Activated T-helper 17 cell treated with anti-CD3 and anti-CD28 coated beads, Interleukin-2, amount 50 U/mL, for 72 hours (primary cell): ENCODE data around the gene SUPT5H. TPM values are rescaled to one million over a fixed set of nuclear protein-coding genes. Genes with fewer than 3 reads are reported as not detected.
A peak's percentile ranks its signal among the peaks of the same experiment; 100 is the strongest.

ENCODE experiments used
- ATAC-seq: fragments of 150-1000 bp; cut with Tn5 transposase; replicated peaks from 2 replicates; pipeline ENCODE4 v1.10.0; 2021; ENCODE audit warnings: mild to moderate bottlenecking, moderate library complexity
- H3K27ac Mint-ChIP-seq: one replicate; pipeline ENCODE4 v1.8.0; 2022; ENCODE audit warnings: mixed read lengths
- H3K27me3 Mint-ChIP-seq: one replicate; pipeline ENCODE4 v1.8.0; 2022; ENCODE audit warnings: mixed read lengths
- H3K36me3 Mint-ChIP-seq: one replicate; pipeline ENCODE4 v1.8.0; 2022; ENCODE audit warnings: low read depth, mild to moderate bottlenecking, mixed read lengths
- H3K4me1 Mint-ChIP-seq: one replicate; pipeline ENCODE4 v1.8.0; 2022; ENCODE audit warnings: mixed read lengths
- H3K4me3 Mint-ChIP-seq: one replicate; pipeline ENCODE4 v1.8.0; 2022; ENCODE audit warnings: mild to moderate bottlenecking, mixed read lengths
- H3K9me3 Mint-ChIP-seq: one replicate; pipeline ENCODE4 v1.8.0; 2022; ENCODE audit warnings: mixed read lengths
- total RNA-seq, 2 donors: library from RNA; stranded (reverse); gene quantifications; one replicate each; pipeline ENCODE4 v1.2.3, GENCODE V29; 2022

SUPT5H gene
- total RNA-seq, 2 donors from 2014 or later: 182 to 239 TPM

DNA sequence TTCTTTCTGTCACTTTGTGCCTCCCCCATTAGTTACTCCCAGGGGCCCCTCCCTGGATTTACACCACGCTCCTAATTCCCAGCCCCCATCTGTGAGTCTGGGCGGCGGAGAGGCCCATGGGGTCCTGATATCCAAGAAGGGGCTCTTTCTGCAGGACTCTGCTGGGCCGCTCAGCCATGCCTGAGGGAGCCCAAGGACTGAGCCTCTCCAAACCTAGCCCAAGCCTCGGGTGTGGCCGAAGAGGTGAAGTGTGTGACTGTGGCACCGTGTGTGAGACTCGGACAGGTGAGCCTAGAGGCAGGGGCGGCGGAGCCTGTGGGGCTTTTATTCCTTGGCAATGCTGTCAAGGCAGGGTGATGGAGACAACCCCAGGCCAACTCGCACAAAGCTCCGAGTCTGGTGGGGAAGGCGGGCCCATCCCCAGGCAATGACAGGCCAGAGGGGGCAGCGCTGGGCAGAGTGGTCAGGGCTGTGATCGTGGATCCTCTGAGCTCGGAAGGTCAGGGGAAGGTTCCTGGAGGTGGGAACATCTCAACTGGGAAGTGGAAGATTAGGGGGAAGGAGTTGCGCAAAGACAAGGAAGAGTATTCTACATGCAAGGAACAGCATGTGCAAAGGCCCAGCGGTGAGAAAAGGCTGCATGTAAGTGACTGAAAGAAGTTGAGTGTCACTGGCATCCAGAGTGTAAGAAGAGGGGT, 31.3 kb upstream of the SUPT5H start:
- H3K27ac Mint-ChIP-seq: peak overlapping the region; percentile 96
- H3K27me3 Mint-ChIP-seq: no peaks in the 10 kb centered on the region
- H3K4me1 Mint-ChIP-seq: peaks cover 31% of the 10 kb centered on the region
- H3K36me3 Mint-ChIP-seq: peaks cover 72% of the 10 kb centered on the region
- no peak for ATAC-seq
- H3K9me3 Mint-ChIP-seq: no peaks in the 10 kb centered on the region
- H3K4me3 Mint-ChIP-seq: peak overlapping the region; percentile 91

DNA sequence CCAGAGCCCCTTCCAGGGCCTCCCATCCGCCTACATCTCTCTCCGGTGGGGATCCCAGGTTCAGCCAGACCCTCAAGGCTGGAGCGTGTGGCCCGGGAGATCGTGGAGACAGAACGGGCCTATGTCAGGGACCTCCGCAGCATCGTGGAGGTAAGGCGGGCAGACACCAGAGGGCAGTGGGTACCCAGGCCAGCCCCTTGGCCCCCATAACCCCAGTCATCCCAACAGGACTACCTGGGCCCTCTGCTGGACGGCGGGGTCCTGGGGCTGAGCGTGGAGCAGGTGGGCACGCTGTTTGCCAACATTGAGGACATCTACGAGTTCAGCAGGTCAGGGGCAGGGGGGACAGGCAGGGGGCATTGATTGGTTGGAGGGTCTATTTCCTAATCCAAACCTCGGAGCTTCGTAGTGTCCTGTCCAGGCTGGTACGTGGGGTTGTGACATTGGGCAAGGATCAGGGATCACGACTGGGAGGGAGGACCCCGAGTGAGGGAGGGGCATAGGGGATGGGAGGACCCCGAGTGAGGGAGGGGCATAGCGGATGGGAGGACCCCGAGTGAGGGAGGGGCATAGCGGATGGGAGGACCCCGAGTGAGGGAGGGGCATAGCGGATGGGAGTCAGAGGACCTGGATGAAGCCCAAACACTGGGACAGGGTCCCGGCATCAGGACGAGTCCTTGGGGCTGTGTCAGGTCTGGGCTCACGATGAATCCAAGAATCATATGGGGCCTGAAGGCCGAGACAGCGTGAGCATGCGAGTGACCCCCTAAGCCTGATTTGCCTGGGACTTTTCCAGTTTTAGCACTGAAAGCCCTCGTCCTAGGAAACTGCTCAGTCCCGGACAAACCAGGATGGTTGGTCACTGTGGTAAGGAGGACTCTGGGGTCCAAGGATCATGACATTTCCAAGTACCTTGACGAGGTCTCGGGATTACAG, 30.0 kb upstream of the SUPT5H start:
- no peak overlapping the region for H3K27ac Mint-ChIP-seq
- peaks cover 31% of the 10 kb centered on the region for H3K4me1 Mint-ChIP-seq
- H3K4me3 Mint-ChIP-seq: peak overlapping the region; percentile 30
- H3K27me3 Mint-ChIP-seq: no peaks in the 10 kb centered on the region
- peaks cover 68% of the 10 kb centered on the region for H3K36me3 Mint-ChIP-seq
- no peaks in the 10 kb centered on the region for H3K9me3 Mint-ChIP-seq
- no peak for ATAC-seq

DNA sequence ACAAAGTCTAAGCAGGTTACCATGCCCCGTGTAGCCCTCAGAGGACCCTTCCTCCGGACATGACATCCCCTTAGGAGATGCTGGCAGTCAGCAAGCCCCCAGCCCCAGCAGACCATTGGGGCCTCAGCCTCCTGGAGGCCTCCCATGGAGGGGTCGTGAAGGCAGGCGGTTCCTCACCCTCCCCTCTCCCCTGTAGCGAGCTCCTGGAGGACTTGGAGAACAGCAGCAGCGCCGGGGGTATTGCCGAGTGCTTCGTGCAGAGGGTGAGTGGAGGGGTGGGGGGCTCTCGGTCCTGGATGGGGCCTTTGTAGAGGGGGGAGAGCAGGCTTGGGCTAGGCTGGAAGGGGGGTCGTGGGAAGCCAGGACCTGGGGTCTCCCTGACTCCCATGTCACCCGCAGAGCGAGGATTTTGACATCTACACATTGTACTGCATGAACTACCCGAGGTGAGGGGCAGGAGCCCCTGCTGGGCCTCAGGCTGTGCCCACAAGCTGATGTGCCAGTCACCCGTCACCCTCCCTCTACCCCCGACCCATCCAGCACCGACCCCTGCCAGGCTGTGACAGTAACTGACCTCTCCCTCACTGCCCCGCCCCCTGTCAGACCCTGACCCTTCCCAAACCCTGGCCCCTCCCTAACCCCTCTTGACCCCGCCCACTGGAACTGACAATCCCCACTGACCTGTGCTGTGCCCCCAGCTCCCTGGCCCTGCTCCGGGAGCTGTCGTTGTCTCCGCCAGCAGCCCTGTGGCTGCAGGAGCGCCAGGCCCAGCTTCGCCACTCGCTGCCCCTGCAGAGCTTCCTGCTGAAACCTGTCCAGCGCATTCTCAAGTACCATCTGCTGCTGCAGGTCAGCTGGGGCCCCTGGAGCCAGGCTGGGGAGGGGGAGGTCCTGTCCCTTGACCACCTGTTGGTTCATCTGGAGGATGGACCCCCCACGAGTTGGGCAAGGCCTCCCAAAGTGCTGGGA, 28.9 kb upstream of the SUPT5H start:
- no peak for ATAC-seq
- peaks cover 58% of the 10 kb centered on the region for H3K36me3 Mint-ChIP-seq
- no peak overlapping the region for H3K4me3 Mint-ChIP-seq
- H3K9me3 Mint-ChIP-seq: no peaks in the 10 kb centered on the region
- H3K27me3 Mint-ChIP-seq: no peaks in the 10 kb centered on the region
- no peak overlapping the region for H3K27ac Mint-ChIP-seq
- peaks cover 21% of the 10 kb centered on the region for H3K4me1 Mint-ChIP-seq

DNA sequence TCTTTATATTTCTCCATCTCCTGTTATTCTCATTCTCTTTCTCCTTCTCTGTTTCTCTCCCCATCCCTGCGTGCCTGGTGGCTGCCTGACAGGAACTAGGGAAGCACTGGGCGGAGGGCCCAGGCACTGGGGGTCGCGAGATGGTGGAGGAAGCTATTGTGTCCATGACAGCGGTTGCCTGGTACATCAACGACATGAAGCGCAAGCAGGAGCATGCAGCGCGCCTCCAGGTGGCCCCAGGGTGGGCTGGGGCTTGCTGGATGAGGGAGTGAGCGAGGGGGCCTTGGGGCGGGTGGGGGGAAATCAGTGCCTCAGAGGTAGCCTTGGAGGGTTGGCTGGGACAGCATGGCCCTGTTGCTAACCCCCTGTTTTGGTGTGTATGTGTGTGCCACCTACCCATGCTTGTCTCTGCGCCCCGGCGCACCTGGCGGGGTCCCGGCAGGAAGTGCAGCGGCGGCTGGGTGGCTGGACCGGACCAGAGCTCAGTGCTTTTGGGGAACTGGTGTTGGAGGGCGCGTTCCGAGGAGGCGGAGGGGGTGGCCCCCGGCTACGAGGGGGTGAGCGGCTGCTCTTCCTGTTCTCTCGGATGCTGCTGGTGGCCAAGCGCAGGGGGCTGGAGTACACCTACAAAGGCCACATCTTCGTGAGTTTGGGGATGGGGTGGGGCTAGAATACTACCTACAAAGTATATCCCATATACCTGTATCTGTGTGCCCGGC, 27.8 kb upstream of the SUPT5H start:
- Mint-ChIP-seq H3K36me3 (peaks cover 51% of the 10 kb centered on the region), H3K9me3 (no peaks in the 10 kb centered on the region), H3K27me3 (no peaks in the 10 kb centered on the region), H3K4me1 (peaks cover 12% of the 10 kb centered on the region), H3K4me3 (no peak overlapping the region), H3K27ac (no peak overlapping the region)
- no peak for ATAC-seq

DNA sequence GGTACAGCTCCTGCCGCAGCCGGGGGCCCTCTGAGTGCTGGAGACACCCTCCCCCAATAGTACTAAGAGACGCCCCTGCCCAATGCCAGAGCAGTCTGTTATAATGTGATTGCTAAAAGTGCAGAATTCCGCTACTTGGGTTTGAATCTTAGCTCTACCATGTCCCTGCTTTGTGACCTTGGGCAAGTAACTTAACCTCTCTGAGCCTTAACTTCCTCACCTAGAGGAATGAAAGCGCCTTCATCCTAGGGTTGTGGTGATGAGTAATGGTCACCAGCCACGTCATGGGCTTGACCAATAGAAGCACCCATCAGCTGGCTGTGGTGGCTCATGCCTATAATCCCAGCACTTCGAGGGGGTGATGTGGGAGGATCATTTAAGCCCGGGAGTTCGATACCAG, 26.4 kb upstream of the SUPT5H start:
- Mint-ChIP-seq H3K4me1 (peaks cover 9% of the 10 kb centered on the region), H3K4me3 (no peak overlapping the region), H3K9me3 (no peaks in the 10 kb centered on the region), H3K36me3 (peaks cover 54% of the 10 kb centered on the region), H3K27me3 (no peaks in the 10 kb centered on the region), H3K27ac (peak overlapping the region; percentile 6)
- ATAC-seq: no peak

DNA sequence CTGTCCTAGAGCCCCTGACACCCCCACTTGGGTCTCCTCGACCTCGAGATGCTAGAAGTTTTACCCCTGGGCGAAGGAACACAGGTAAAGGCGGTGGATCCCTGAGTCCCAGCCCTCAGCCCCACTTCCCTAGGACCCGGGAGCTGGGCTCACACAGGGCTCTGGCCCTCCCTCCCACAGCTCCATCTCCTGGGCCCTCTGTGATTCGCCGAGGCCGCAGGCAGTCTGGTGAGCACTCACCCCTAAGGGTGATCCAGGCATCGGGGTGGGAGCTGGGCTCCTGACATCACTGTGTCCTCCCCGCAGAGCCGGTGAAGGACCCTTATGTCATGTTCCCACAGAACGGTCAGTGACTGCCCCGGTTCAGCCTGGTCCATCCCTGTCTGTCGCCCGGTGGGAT, 24.6 kb upstream of the SUPT5H start:
- H3K36me3 Mint-ChIP-seq: peaks cover 48% of the 10 kb centered on the region
- H3K27me3 Mint-ChIP-seq: no peaks in the 10 kb centered on the region
- H3K4me3 Mint-ChIP-seq: no peak overlapping the region

DNA sequence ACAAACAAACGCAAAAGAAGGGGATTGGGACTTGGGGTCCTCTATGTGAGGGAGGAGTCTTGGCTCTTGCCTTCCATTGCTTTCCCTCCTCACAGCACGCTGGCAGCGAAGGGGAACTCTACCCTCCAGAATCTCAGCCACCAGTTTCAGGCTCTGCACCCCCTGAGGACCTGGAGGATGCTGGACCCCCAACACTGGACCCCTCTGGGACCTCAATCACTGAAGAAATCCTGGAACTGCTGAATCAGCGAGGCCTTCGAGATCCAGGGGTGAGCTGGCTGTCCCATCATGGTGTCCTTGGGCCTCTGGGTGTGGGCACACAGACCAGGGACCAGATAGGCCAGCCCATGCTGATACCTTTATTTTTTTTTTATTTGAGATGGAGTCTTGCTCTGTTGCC, 23.4 kb upstream of the SUPT5H start:
- Mint-ChIP-seq H3K4me1 (peaks cover 4% of the 10 kb centered on the region), H3K9me3 (no peaks in the 10 kb centered on the region), H3K27me3 (no peaks in the 10 kb centered on the region), H3K36me3 (peaks cover 48% of the 10 kb centered on the region), H3K4me3 (no peak overlapping the region), H3K27ac (no peak overlapping the region)
- no peak for ATAC-seq

More for the DNA sequence above, 24.6 kb upstream of the SUPT5H start:
- no peaks in the 10 kb centered on the region for H3K9me3 Mint-ChIP-seq
- ATAC-seq: no peak
- H3K27ac Mint-ChIP-seq: no peak overlapping the region
- no peaks in the 10 kb centered on the region for H3K4me1 Mint-ChIP-seq

DNA sequence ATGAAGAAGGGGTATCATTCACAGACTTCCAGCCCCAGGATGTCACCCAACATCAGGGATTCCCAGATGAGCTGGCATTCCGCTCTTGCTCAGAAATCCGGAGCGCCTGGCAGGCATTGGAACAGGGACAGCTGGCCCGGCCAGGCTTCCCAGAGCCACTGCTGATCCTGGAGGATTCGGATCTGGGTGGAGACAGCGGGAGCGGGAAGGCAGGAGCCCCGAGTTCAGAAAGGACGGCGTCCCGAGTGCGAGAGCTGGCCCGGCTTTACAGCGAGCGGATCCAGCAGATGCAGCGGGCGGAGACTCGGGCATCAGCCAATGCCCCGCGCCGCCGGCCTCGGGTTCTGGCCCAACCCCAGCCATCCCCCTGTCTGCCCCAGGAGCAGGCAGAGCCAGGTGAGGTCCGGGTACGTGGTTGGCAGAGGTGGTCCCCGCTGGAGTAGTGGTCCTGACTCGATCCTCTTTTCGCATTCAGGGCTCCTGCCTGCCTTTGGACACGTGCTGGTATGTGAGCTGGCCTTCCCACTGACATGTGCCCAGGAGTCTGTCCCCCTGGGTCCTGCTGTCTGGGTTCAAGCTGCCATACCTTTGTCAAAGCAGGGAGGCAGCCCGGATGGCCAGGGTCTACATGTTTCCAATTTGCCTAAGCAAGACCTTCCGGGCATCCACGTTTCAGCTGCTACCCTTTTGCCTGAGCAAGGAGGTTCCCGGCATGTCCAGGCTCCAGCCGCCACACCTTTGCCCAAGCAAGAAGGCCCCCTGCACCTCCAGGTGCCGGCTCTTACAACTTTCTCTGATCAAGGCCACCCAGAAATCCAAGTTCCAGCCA, 21.9 kb upstream of the SUPT5H start:
- peak overlapping the region; percentile 48 for H3K27ac Mint-ChIP-seq
- H3K9me3 Mint-ChIP-seq: no peaks in the 10 kb centered on the region
- peaks cover 34% of the 10 kb centered on the region for H3K36me3 Mint-ChIP-seq
- no peaks in the 10 kb centered on the region for H3K27me3 Mint-ChIP-seq
- no peak for ATAC-seq
- H3K4me3 Mint-ChIP-seq: no peak overlapping the region
- peaks cover 4% of the 10 kb centered on the region for H3K4me1 Mint-ChIP-seq

DNA sequence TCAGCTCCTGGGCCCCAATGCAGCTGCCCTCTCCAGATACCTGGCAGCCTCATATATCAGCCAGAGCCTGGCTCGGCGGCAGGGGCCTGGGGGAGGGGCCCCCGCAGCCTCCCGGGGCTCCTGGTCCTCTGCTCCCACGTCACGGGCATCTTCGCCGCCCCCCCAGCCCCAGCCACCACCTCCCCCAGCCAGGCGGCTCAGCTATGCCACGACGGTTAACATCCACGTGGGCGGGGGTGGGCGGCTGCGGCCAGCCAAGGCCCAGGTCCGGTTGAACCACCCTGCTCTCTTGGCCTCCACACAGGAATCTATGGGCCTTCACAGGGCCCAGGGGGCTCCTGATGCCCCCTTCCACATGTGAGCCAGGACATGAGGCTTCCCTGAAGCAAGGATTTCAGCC, 20.4 kb upstream of the SUPT5H start:
- Mint-ChIP-seq H3K36me3 (peaks cover 24% of the 10 kb centered on the region), H3K27me3 (no peaks in the 10 kb centered on the region), H3K27ac (no peak overlapping the region), H3K4me1 (peaks cover 4% of the 10 kb centered on the region), H3K9me3 (no peaks in the 10 kb centered on the region), H3K4me3 (no peak overlapping the region)
- no peak for ATAC-seq

DNA sequence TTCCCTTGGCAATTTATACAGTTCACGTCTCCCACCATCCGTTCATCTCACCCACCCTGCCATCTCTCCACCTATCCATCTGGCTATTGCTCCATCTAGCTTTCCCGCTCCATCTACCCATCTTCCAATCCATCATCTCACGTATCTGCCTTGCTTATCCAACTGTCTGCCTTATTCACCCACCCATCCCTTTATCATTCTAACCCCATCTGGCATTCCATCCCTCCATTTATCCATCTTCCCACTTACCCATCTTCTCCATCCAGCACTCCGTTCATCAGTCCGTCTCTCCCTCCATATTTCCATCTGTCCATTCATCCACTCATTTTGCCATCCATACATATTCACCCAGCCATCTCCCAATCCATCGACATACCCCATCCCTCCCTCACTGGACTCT, 19.6 kb upstream of the SUPT5H start:
- Mint-ChIP-seq H3K4me1 (peaks cover 8% of the 10 kb centered on the region), H3K36me3 (peaks cover 21% of the 10 kb centered on the region), H3K27me3 (no peaks in the 10 kb centered on the region), H3K4me3 (no peak overlapping the region), H3K27ac (peak overlapping the region; percentile 2), H3K9me3 (no peaks in the 10 kb centered on the region)
- no peak for ATAC-seq

DNA sequence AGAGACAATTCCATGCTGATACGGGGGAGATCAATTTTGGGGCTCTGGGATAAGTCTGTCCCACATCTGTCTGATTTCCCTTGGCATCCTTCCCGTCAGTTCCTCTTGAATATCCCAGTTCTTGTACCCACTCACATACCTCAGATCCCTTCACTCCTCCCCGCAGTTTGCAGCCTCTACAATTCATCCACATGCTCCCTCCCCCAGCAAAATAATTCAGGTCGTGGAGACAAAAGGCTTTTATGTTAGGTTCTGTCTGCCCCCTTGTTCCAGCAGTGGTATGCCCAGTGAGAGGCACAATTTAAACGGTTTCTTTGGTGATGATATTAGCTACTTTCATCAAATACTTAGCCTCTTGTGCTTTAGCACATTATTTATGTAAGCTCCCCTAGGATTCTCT, 19.2 kb upstream of the SUPT5H start:
- no peaks in the 10 kb centered on the region for H3K9me3 Mint-ChIP-seq
- no peak overlapping the region for H3K4me3 Mint-ChIP-seq
- no peaks in the 10 kb centered on the region for H3K27me3 Mint-ChIP-seq
- H3K4me1 Mint-ChIP-seq: peaks cover 8% of the 10 kb centered on the region
- peak overlapping the region; percentile 2 for H3K27ac Mint-ChIP-seq
- peaks cover 25% of the 10 kb centered on the region for H3K36me3 Mint-ChIP-seq
- no peak for ATAC-seq

DNA sequence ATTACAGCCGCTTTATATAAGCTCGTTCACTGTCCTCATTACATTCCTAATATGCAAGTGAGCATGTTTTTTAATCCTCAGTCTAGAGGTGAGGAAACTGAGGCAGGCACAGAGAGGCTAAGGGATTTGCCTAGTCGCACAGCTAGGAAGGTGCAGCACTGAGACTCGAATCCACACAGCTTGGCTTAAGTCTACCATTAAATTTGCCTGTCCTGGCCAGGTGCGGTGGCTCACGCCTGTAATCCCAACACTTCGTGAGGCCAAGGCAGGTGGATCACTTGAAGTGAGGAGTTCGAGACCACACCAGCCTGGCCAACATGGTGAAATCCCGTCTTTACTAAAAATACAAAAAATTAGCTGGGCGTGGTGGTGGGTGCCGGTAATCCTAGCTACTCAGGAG, 17.7 kb upstream of the SUPT5H start:
- ATAC-seq: no peak
- H3K27me3 Mint-ChIP-seq: no peaks in the 10 kb centered on the region
- H3K36me3 Mint-ChIP-seq: peaks cover 36% of the 10 kb centered on the region
- H3K4me3 Mint-ChIP-seq: no peak overlapping the region
- H3K27ac Mint-ChIP-seq: no peak overlapping the region
- H3K9me3 Mint-ChIP-seq: no peaks in the 10 kb centered on the region
- peaks cover 8% of the 10 kb centered on the region for H3K4me1 Mint-ChIP-seq
